Activated CD8-positive, alpha-beta memory T cell treated with anti-CD3 and anti-CD28 coated beads for 48 hours (primary cell): ENCODE results near the gene BFSP1.
A peak's percentile ranks its signal among the peaks of the same experiment; 100 is the strongest.

Source experiments
- DNase-seq, 3 experiments: peaks; one replicate each; pipeline ENCODE4 v3.0.0-alpha.2; 2020; ENCODE audit warnings: low read depth in 2 of 3, low spot score in 2 of 3

Gene BFSP1

GRCh38 chr20:17523326-17523725 lies 7.9 kb downstream of the BFSP1 start:
- DNase-seq: no peak

- no peak for DNase-seq
Observed at GRCh38 chr20:17522528-17522927, 8.7 kb downstream of the BFSP1 start.

- no peak for DNase-seq
Observed at GRCh38 chr20:17520583-17520982, 10.6 kb downstream of the BFSP1 start.

- no peak for DNase-seq
Observed at GRCh38 chr20:17519606-17520285, 11.4 kb downstream of the BFSP1 start.

GRCh38 chr20:17518339-17519052 lies 12.7 kb downstream of the BFSP1 start:
- DNase-seq: no peak

GRCh38 chr20:17515053-17515452 lies 16.1 kb downstream of the BFSP1 start:
- DNase-seq: no peak

- no peak for DNase-seq
Observed at GRCh38 chr20:17513939-17514338, 17.2 kb downstream of the BFSP1 start.

- no peak for DNase-seq
Observed at GRCh38 chr20:17511401-17511800, 19.8 kb downstream of the BFSP1 start.

- DNase-seq: no peak
Observed at GRCh38 chr20:17510548-17510947, 20.6 kb downstream of the BFSP1 start.

GRCh38 chr20:17508756-17509155 lies 22.4 kb downstream of the BFSP1 start:
- no peak for DNase-seq

- no peak for DNase-seq
Observed at GRCh38 chr20:17507531-17507930, 23.6 kb downstream of the BFSP1 start.

GRCh38 chr20:17507032-17507431 lies 24.1 kb downstream of the BFSP1 start:
- no peak for DNase-seq

- DNase-seq: peak in 2 of 3 experiments; percentile 31 to 51
Observed at GRCh38 chr20:17505636-17506517, 25.3 kb downstream of the BFSP1 start.

GRCh38 chr20:17504898-17505635 lies 26.1 kb downstream of the BFSP1 start:
- DNase-seq: peak in 2 of 3 experiments; percentile 27 to 43

GRCh38 chr20:17504066-17504897 lies 26.9 kb downstream of the BFSP1 start:
- DNase-seq: no peak

- no peak for DNase-seq
Observed at GRCh38 chr20:17503301-17504065, 27.7 kb downstream of the BFSP1 start.

GRCh38 chr20:17502105-17502504 lies 29.1 kb downstream of the BFSP1 start:
- DNase-seq: no peak

GRCh38 chr20:17501701-17502100 lies 29.5 kb downstream of the BFSP1 start:
- DNase-seq: no peak

GRCh38 chr20:17500826-17501225 lies 30.4 kb downstream of the BFSP1 start:
- DNase-seq: no peak
